B cell (primary cell): ENCODE results near the gene IFT43.

ENCODE experiments used
- CTCF ChIP-seq: fragments of 200-600 bp; IDR thresholded peaks from one replicate; pipeline ENCODE4 v1.8.0; 2022; ENCODE audit warnings: antibody characterized with exemption, mild to moderate bottlenecking
- EZH2 ChIP-seq: IDR thresholded peaks from 2 replicates; pipeline ENCODE4 v1.6.1; 2012; ENCODE audit warnings: borderline replicate concordance, low read depth, mild to moderate bottlenecking, moderate library complexity, low read length; ENCODE audit not compliant: insufficient read depth, poor library complexity, severe bottlenecking

DNA sequence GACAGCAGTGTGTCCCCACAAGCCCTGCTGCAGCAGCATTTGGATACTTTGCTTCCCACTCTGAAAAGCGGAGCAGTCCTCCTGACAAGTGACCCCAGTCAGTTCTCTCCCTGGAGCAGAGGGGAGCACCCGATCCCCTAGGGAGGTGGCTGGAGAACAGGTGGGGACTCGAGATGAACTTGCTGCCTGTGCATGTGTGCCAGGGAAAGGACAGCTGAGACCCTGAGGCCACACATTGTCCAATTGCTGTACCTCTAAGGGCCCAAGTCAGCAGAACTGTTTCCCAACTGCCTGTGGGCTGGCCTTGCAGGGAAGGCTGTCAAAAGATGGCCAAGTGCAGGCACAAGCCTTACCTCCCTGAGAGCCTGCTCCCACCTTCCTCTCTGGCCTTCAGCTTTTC is 55.1 kb downstream of the IFT43 start:
- no peak for TF ChIP-seq CTCF
- no peak for TF ChIP-seq EZH2
